Measurements from ENCODE around the gene FLT1. TPM values are rescaled to one million over a fixed set of nuclear protein-coding genes. Genes with fewer than 3 reads are reported as not detected.

FLT1 gene
- total and polyA plus RNA-seq, 2 of the 13 experiments (the other 11 are each of a cell fraction or from before 2014, with no cell fraction given): 0.02 TPM; not detected in 1

- WGBS (ENCODE audit: low lambda C conversion rate): 15% methylated on average over 11 of the region's 11 CpGs
- no peaks in the 10 kb centered on the region for H3K79me2 ChIP-seq (ENCODE audit: insufficient read depth, low read length)
- TF ChIP-seq TSC22D2 (CRISPR knock-in tag; IDR thresholded peaks at IDR 0.05; ENCODE audit: borderline replicate concordance) (no peak), HNRNPLL (IDR thresholded peaks at IDR 0.05; ENCODE audit: low read depth, low read length, poor library complexity, severe bottlenecking) (no peak), NCOR1 (IDR thresholded peaks at IDR 0.05; ENCODE audit: borderline replicate concordance, low read length) (no peak), ZNF589 (CRISPR knock-in tag; conservative IDR thresholded peaks at IDR 0.05) (no peak), ZNF550 (CRISPR knock-in tag; IDR thresholded peaks at IDR 0.05; ENCODE audit: borderline replicate concordance) (no peak), ZNF501 (CRISPR knock-in tag; IDR thresholded peaks at IDR 0.05) (no peak), CERS6 (CRISPR knock-in tag; IDR thresholded peaks at IDR 0.05) (no peak), ZNF746 (CRISPR knock-in tag; IDR thresholded peaks at IDR 0.05) (no peak), ZSCAN30 (CRISPR knock-in tag; IDR thresholded peaks at IDR 0.05) (no peak), ZSCAN20 (CRISPR knock-in tag; IDR thresholded peaks at IDR 0.05; ENCODE audit: borderline replicate concordance) (no peak), MLX (CRISPR knock-in tag; IDR thresholded peaks at IDR 0.05) (no peak), ZFX (CRISPR knock-in tag; IDR thresholded peaks at IDR 0.05; ENCODE audit: low read depth) (no peak), ATF7-NPFF (CRISPR knock-in tag; IDR thresholded peaks at IDR 0.05; ENCODE audit: low read depth) (no peak), KDM1A (CRISPR knock-in tag; IDR thresholded peaks at IDR 0.05) (no peak), ZBTB42 (CRISPR knock-in tag; IDR thresholded peaks at IDR 0.05) (no peak)
- TF ChIP-seq, protein P1, sequence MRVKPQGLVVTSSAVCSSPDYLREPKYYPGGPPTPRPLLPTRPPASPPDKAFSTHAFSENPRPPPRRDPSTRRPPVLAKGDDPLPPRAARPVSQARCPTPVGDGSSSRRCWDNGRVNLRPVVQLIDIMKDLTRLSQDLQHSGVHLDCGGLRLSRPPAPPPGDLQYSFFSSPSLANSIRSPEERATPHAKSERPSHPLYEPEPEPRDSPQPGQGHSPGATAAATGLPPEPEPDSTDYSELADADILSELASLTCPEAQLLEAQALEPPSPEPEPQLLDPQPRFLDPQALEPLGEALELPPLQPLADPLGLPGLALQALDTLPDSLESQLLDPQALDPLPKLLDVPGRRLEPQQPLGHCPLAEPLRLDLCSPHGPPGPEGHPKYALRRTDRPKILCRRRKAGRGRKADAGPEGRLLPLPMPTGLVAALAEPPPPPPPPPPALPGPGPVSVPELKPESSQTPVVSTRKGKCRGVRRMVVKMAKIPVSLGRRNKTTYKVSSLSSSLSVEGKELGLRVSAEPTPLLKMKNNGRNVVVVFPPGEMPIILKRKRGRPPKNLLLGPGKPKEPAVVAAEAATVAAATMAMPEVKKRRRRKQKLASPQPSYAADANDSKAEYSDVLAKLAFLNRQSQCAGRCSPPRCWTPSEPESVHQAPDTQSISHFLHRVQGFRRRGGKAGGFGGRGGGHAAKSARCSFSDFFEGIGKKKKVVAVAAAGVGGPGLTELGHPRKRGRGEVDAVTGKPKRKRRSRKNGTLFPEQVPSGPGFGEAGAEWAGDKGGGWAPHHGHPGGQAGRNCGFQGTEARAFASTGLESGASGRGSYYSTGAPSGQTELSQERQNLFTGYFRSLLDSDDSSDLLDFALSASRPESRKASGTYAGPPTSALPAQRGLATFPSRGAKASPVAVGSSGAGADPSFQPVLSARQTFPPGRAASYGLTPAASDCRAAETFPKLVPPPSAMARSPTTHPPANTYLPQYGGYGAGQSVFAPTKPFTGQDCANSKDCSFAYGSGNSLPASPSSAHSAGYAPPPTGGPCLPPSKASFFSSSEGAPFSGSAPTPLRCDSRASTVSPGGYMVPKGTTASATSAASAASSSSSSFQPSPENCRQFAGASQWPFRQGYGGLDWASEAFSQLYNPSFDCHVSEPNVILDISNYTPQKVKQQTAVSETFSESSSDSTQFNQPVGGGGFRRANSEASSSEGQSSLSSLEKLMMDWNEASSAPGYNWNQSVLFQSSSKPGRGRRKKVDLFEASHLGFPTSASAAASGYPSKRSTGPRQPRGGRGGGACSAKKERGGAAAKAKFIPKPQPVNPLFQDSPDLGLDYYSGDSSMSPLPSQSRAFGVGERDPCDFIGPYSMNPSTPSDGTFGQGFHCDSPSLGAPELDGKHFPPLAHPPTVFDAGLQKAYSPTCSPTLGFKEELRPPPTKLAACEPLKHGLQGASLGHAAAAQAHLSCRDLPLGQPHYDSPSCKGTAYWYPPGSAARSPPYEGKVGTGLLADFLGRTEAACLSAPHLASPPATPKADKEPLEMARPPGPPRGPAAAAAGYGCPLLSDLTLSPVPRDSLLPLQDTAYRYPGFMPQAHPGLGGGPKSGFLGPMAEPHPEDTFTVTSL (CRISPR knock-in tag; IDR thresholded peaks at IDR 0.05; ENCODE audit: borderline replicate concordance): no peak
Observed at GRCh38 chr13:28476919-28477708, 17.8 kb downstream of the FLT1 start.

More at GRCh38 chr13:28476919-28477708, 17.8 kb downstream of the FLT1 start:
- ChIA-PET CTCF (ENCODE audit: low intra/inter-chr PET ratio, low total read pairs) (no interaction called here), POLR2A (no interaction called here)
- intact Hi-C loops (cut with micrococcal nuclease; ENCODE audit: unreplicated experiment) (no loop called here), in situ Hi-C loops (cut with HindIII; ENCODE audit: extremely low pct_ligation_motif_present, low pct_unique_long_range_greater_than_20kb) (no loop called here)
- H2AFZ ChIP-seq (ENCODE audit: low read length): no peak overlapping the region
- no peak for FAIRE-seq
- H3K4me2 ChIP-seq (ENCODE audit: low read depth, low read length): no peak overlapping the region
- H3K4me1 ChIP-seq (ENCODE audit: insufficient read depth, low read length): 0 out of 2 replicates have a peak, but pooled peaks cover 6% of the 10 kb centered on the region
- no peak overlapping the region for H3K4me3 ChIP-seq (replicated peaks in 1 of 3; ENCODE audit: insufficient read depth in 1 of 3, low read depth in 2 of 3, low read length in 3 of 3)
- no peaks in the 10 kb centered on the region for H3K36me3 ChIP-seq (replicated peaks in 1 of 2; ENCODE audit: control insufficient read depth in 1 of 2, insufficient read depth in 2 of 2, low read length in 2 of 2)
- ATAC-seq: no peak
- DNase-seq (ENCODE audit: low spot score): no peak
- H3K9me3 ChIP-seq (ENCODE audit: low read length): no peaks in the 10 kb centered on the region
- no peak overlapping the region for H3K9ac ChIP-seq (ENCODE audit: insufficient read depth, low read depth, low read length)
- no peaks in the 10 kb centered on the region for H4K20me1 ChIP-seq (ENCODE audit: insufficient read depth, low read length)
- H3K27me3 ChIP-seq (ENCODE audit: control insufficient read depth in 1 of 2, insufficient read depth in 2 of 2, low read length in 2 of 2): no peaks in the 10 kb centered on the region
- H3K27ac ChIP-seq (ENCODE audit: extremely low read length, insufficient read depth, low read length): no peak overlapping the region
- BruUV-seq (replicated peaks): no TSS peak
